CD4-positive, alpha-beta T cell treated with Interleukin-15 for 4 hours (primary cell): Measurements from ENCODE around the gene CACNA1D.
A peak's percentile ranks its signal among the peaks of the same experiment; 100 is the strongest.

Source experiments
- DNase-seq: peaks from one replicate; pipeline ENCODE4 v3.0.0-alpha.2; 2020; ENCODE audit warnings: low spot score

Gene CACNA1D

GRCh38 chr3:53750253-53751210 is 256.1 kb downstream of the CACNA1D start:
- DNase-seq, result peak; percentile 9

GRCh38 chr3:53753518-53754183 is 259.2 kb downstream of the CACNA1D start:
- peak; percentile 37 for DNase-seq

- DNase-seq, result no peak
These were observed 259.9 kb downstream of the CACNA1D start for GRCh38 chr3:53754325-53754724.

GRCh38 chr3:53758846-53759245 is 264.4 kb downstream of the CACNA1D start:
- no peak for DNase-seq

GRCh38 chr3:53763353-53763752 is 268.9 kb downstream of the CACNA1D start:
- DNase-seq, result no peak

GRCh38 chr3:53764026-53764775 is 269.8 kb downstream of the CACNA1D start:
- no peak for DNase-seq

GRCh38 chr3:53765753-53766152 is 271.3 kb downstream of the CACNA1D start:
- no peak for DNase-seq

GRCh38 chr3:53766706-53767105 is 272.3 kb downstream of the CACNA1D start:
- DNase-seq, result no peak

GRCh38 chr3:53768478-53769459 is 274.4 kb downstream of the CACNA1D start:
- no peak for DNase-seq

- no peak for DNase-seq
These were observed 278.2 kb downstream of the CACNA1D start for GRCh38 chr3:53772562-53772961.

- no peak for DNase-seq
These were observed 278.6 kb downstream of the CACNA1D start for GRCh38 chr3:53773021-53773436.

GRCh38 chr3:53773611-53774368 is 279.4 kb downstream of the CACNA1D start:
- DNase-seq, result no peak

GRCh38 chr3:53774414-53774813 is 280.0 kb downstream of the CACNA1D start:
- no peak for DNase-seq

- no peak for DNase-seq
These were observed 280.6 kb downstream of the CACNA1D start for GRCh38 chr3:53775018-53775417.

GRCh38 chr3:53775834-53776251 is 281.4 kb downstream of the CACNA1D start:
- no peak for DNase-seq

- DNase-seq, result no peak
These were observed 282.2 kb downstream of the CACNA1D start for GRCh38 chr3:53776494-53777101.

- DNase-seq, result no peak
These were observed 283.1 kb downstream of the CACNA1D start for GRCh38 chr3:53777468-53777867.

GRCh38 chr3:53778153-53778552 is 283.7 kb downstream of the CACNA1D start:
- no peak for DNase-seq

- no peak for DNase-seq
These were observed 285.8 kb downstream of the CACNA1D start for GRCh38 chr3:53780171-53780570.

GRCh38 chr3:53780806-53781205 is 286.4 kb downstream of the CACNA1D start:
- no peak for DNase-seq
